Neural cell (in vitro differentiated cells): ENCODE results near the gene NAE1.

Experiments used
- CTCF ChIP-seq: fragments of 450-650 bp; IDR thresholded peaks from 2 replicates; pipeline ENCODE4 v1.5.1; 2014; ENCODE audit warnings: antibody characterized with exemption, mild to moderate bottlenecking, moderate library complexity; ENCODE audit not compliant: poor library complexity, severe bottlenecking
- EZH2 ChIP-seq: fragments of 200-600, 300-800 bp; shearing (Covaris generic), sonication (generic); IDR thresholded peaks from 2 replicates; pipeline ENCODE4 v1.6.1; 2014; ENCODE audit warnings: antibody characterized with exemption, low read length, borderline replicate concordance, mild to moderate bottlenecking; ENCODE audit not compliant: insufficient read depth, poor library complexity, severe bottlenecking
- REST ChIP-seq: IDR thresholded peaks from 2 replicates; pipeline ENCODE4 v1.6.1; 2012; ENCODE audit warnings: borderline replicate concordance

GRCh38 chr16:66800856-66801255 is 29.9 kb downstream of the NAE1 start:
- TF ChIP-seq CTCF (no peak), REST (no peak), EZH2 (no peak)
